Frontal cortex (tissue), 4 donors: Measurements from ENCODE around the gene CLASP1. TPM values are rescaled to one million over a fixed set of nuclear protein-coding genes. Genes with fewer than 3 reads are reported as not detected.
A peak's percentile ranks its signal among the peaks of the same experiment; 100 is the strongest.

Experiments used
- DNase-seq, 2 donors: peaks; one replicate each; pipeline ENCODE4 v3.0.0; 2012; ENCODE audit warnings: low spot score in 2 of 2
- FAIRE-seq: peaks from 2 replicates; lab custom pipeline; 2012; peaks lifted over from hg19 to GRCh38; lab: Jason Lieb, UNC
- total RNA-seq: library from RNA; depleted of rRNA; stranded (reverse); fragments of >200 nt; gene quantifications from one replicate; pipeline ENCODE4 v1.2.3, GENCODE V29; 2014
- donor health status: control.
- donor health status: control.
- donor health status: control.

The CLASP1 gene
- total RNA-seq, 1 donor from 2014 or later, result 129 TPM

GRCh38 chr2:121368155-121368554 lies 281.1 kb downstream of the CLASP1 start:
- DNase-seq (no peak), FAIRE-seq (no peak)

DNA sequence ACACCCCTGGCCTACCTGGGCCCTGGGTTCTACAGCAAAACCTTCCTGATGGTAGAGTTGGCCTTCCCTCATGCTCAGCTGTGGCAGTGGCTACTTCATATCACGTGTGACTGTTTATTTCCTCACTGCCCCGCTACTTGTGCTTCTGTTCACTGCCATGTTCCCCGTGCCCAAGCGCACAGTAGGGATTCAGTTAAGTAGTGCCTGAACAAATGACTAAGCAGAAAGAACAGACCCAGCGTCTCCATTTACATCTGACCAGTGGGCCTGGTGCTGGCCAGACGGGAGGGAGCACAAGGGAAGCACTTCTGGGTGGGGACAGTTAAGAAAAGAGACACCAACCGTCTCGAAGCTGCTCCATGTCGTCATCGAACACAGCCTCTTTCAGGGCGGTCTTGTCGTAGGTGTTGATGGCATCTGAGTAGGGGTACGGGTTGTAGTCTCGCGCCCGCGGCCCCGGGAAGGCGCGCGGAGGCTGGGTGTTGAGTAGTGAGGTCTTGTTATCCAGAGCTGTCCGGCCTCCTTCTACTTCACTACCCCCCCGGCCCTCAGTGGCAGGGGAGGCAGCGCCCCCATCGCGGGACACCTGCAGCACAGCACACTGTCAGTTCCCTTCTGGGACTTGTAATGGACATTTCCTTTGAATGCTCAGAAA lies 281.9 kb downstream of the CLASP1 start:
- no peak for FAIRE-seq
- DNase-seq, result no peak

GRCh38 chr2:121366040-121366439 lies 283.2 kb downstream of the CLASP1 start:
- DNase-seq (no peak), FAIRE-seq (no peak)

DNA sequence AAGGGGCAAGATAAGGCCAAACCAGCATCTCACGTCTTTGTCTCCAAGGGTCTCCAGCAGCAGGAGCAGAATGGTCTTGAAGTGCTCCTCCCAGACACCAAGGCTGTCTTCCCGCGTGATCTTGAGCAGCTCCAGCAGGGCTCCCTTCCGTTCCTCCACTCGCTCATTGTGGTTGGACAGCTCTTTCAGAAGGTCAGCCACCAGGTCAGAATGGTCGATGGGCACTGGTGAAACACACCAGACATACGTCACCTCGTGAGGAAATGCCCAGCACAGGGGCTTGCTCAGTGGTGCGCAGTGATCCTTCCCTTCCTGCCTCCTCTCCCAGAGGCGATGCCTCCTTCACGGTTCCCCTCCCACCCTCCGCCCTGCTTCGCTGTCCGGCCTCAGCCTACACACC lies 284.2 kb downstream of the CLASP1 start:
- DNase-seq (no peak), FAIRE-seq (no peak)

- FAIRE-seq, result no peak
- no peak for DNase-seq
These were observed 285.4 kb downstream of the CLASP1 start for GRCh38 chr2:121363632-121364420.

DNA sequence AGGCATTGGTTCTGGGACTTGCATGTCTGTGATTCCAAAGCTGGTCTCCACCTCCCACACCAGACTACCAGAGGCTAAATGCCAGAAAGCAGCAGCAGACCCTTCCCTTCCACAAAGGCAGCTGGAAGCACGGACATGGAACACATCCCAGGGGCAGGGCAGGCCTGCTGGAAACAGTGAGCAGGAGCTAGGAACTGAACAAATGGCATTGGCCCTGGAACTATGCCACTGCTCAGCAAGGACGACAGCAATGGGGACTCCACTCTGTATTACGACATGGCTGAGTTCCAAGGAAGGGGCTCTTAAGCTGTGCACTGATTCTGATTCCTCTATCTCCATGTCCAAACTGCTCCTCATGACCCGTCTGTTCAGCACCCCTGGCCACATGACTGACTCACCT lies 286.5 kb downstream of the CLASP1 start:
- DNase-seq, result no peak
- FAIRE-seq, result no peak

GRCh38 chr2:121362226-121362625 lies 287.0 kb downstream of the CLASP1 start:
- FAIRE-seq (no peak), DNase-seq (no peak)

DNA sequence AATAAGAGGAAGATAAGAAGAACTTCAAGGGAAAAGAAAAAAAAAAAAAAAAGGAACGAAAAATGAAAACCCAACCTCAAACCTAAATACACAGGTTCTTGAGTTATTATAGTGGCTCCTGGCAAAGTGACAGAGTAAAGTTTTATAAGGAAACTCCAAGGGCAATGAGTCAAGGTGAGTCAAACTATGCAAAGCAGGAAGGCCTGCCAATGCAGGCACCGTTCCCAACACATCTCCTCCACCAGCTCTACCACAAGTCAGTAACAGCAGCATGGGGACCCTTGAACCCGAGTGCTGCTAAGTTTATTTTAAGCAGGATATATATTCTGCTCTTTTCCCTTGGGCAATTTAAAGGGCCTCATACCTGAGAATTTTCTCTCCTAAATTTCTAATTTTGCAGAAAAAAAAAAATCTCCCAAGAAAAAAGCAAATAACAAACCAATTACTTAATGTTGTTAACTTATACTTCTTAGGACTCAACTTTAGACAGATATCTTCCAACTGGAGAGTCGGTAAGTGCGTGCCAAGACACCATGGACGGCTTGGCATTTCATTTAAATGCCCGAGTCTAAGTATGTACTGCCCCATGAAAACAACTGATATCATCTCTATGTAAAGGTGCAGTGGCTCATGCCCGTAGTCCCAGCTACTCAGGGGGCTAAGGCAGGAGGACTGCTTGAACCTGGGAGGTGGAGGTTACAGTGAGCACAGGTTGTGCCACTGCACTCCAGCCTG lies 288.5 kb downstream of the CLASP1 start:
- FAIRE-seq (no peak), DNase-seq (no peak)

DNA sequence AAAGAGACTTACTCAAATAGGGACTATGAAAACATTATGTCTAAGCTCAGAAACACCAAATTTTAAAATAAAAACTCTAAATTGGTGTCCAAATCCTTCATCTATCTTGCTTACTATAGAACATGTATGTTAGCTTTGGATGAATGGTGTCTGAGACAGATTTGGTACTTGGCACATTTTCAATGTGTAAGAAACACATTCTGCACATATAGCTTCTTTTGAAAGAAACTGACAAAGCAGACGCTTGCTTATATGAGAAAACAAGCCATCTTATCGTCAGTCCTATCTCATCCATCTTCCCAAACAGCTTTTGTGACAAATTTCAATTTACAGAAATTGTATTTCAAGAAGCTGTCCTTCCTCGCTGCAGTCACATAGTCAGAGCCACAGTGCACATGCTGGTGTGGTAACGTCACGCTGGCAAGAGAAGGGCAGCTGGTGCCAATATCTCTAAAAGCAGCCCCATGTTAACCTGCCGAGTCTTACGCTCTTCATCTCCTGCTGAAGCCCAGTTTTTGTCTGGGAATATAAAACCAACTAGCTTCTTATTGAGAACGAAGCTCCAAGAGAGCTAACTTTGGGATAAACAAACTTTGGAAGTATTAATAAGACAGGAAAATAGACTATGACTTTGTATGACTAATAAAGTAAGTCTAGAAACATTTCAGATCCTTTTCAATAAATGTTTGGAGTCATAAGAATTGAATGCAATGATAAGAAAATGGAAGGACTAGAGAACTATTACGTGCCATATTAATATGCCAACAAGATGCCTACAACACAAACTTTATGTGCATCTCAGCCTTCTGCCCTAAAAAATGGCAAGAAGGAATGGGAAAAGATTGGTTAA lies 289.3 kb downstream of the CLASP1 start:
- FAIRE-seq (no peak), DNase-seq (no peak)

GRCh38 chr2:121359170-121359569 lies 290.1 kb downstream of the CLASP1 start:
- FAIRE-seq (no peak), DNase-seq (no peak)

- DNase-seq, result no peak
- no peak for FAIRE-seq
These were observed 291.0 kb downstream of the CLASP1 start for GRCh38 chr2:121358291-121358690.

GRCh38 chr2:121356058-121356640 lies 293.1 kb downstream of the CLASP1 start:
- no peak for FAIRE-seq
- peak; percentile 33 to 52 for DNase-seq

DNA sequence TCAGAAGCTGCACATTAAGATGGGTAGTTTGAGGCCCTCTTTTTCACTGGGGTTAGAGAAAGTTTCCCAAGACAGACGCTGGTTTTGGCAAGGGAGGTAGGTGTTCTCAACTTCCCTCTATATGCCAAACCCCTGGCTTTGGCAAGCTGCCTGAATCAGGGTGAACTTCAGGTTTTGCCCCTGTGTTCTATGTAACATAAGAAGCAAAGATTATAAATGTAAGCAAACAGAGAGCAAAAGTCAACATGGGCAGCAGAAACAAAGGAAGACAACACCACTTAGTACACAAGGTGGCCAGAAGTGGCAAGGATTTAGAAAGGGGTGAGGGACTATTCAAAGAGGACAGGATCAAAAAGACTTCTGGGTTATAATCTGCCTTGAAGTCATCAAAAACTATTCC lies 293.8 kb downstream of the CLASP1 start:
- DNase-seq, result no peak
- no peak for FAIRE-seq

- FAIRE-seq, result no peak
- DNase-seq, result no peak
These were observed 297.5 kb downstream of the CLASP1 start for GRCh38 chr2:121351521-121352318.

- FAIRE-seq (no peak), DNase-seq (no peak)
These were observed 298.4 kb downstream of the CLASP1 start for GRCh38 chr2:121350890-121351289.

GRCh38 chr2:121350402-121350775 lies 298.9 kb downstream of the CLASP1 start:
- FAIRE-seq (no peak), DNase-seq (no peak)

GRCh38 chr2:121349721-121350401 lies 299.4 kb downstream of the CLASP1 start:
- DNase-seq (no peak), FAIRE-seq (no peak)

DNA sequence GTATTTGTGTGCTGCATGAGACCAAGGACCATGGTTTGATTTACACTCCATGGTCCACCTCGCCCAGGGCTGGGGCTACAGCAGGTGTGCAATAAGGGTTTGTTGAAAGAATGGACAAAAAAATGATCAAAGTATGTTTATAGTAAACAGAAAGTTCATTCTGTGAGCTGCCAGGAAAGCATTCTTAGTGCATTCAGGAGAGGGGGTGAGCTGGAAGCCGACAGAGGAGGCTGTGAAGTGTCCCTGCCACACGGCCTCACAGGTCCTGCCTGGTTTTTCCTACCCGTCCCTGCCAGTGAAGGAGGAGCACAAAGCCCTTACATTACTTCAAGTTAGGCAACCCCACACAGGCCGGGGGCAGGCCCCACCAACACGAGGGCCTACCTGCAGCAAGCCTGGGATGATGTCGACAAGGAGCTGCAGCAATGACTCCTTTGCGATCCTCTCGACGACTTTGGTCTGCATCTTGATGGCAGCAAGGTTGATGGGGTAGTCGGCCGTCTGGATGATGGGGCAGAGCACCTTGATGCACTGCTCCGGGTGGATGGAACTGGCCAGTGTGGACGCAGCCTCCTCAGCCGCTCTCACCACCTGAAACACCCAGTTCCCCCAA lies 301.0 kb downstream of the CLASP1 start:
- no peak for DNase-seq
- FAIRE-seq, result no peak
